ENCODE data around the gene SLC35D1. TPM values are rescaled to one million over a fixed set of nuclear protein-coding genes. Genes with fewer than 3 reads are reported as not detected.
"Not testable (repeated sequence)": the region's sequence is repeated elsewhere in the genome, so short reads cannot be mapped to it uniquely, and the experiment has no call there.

The SLC35D1 gene
- polyA plus RNA-seq, 1 experiment = 9.0 TPM

- peaks cover 2% of the 10 kb centered on the region for H3K36me3 ChIP-seq (ENCODE audit: control insufficient read depth, insufficient read depth, low read length)
- TF ChIP-seq CTCF (IDR thresholded peaks at IDR 0.05; ENCODE audit: insufficient read depth, low read depth, low read length) = no peak
- POLR2A ChIA-PET = no interaction called here
- no peak for DNase-seq (ENCODE audit: low read depth)
- H3K4me3 ChIP-seq (ENCODE audit: low read depth, low read length) = no peak overlapping the region
- no peaks in the 10 kb centered on the region for H3K27me3 ChIP-seq (ENCODE audit: control insufficient read depth, insufficient read depth, low read length)
- CTCF ChIA-PET = interaction anchor here (0.9 to 1.6 kb wide), 2 partner anchors 14 to 30 kb away, joined by 3 read pairs; no protein-coding TSS in a partner anchor
These were observed 72.3 kb downstream of the SLC35D1 start for GRCh38 chr1:66981679-66982078.

GRCh38 chr1:66980745-66981367 lies 73.1 kb downstream of the SLC35D1 start:
- H3K4me3 ChIP-seq (ENCODE audit: low read depth, low read length) = no peak overlapping the region
- no peaks in the 10 kb centered on the region for H3K27me3 ChIP-seq (ENCODE audit: control insufficient read depth, insufficient read depth, low read length)
- ChIA-PET POLR2A (no interaction called here), CTCF (interaction anchor here (0.9 to 1.6 kb wide), 3 partner anchors 15 to 167 kb away, joined by 3 read pairs; no protein-coding TSS in a partner anchor)
- H3K36me3 ChIP-seq (ENCODE audit: control insufficient read depth, insufficient read depth, low read length) = peaks cover 2% of the 10 kb centered on the region
- no peak for TF ChIP-seq CTCF (IDR thresholded peaks at IDR 0.05; ENCODE audit: insufficient read depth, low read depth, low read length)
- no peak for DNase-seq (ENCODE audit: low read depth)

GRCh38 chr1:66979621-66980020 lies 74.3 kb downstream of the SLC35D1 start:
- H3K36me3 ChIP-seq (ENCODE audit: control insufficient read depth, insufficient read depth, low read length); H3K4me3 ChIP-seq (ENCODE audit: low read depth, low read length); CTCF ChIA-PET; POLR2A ChIA-PET; H3K27me3 ChIP-seq (ENCODE audit: control insufficient read depth, insufficient read depth, low read length); DNase-seq (ENCODE audit: low read depth): not testable (repeated sequence)

GRCh38 chr1:66978201-66978600 lies 75.7 kb downstream of the SLC35D1 start:
- Histone ChIP-seq H3K36me3 (ENCODE audit: control insufficient read depth, insufficient read depth, low read length) (no peaks in the 10 kb centered on the region; the same call in none of the 2 replicates), H3K27me3 (ENCODE audit: control insufficient read depth, insufficient read depth, low read length) (no peaks in the 10 kb centered on the region), H3K4me3 (ENCODE audit: low read depth, low read length) (no peak overlapping the region)
- TF ChIP-seq CTCF (IDR thresholded peaks at IDR 0.05; ENCODE audit: insufficient read depth, low read depth, low read length) = no peak
- DNase-seq (ENCODE audit: low read depth) = no peak
- POLR2A ChIA-PET = no interaction called here
- CTCF ChIA-PET = interaction anchor here (0.8 to 1.2 kb wide), 2 partner anchors 12 to 171 kb away, joined by 3 to 5 read pairs; no protein-coding TSS in a partner anchor

- Histone ChIP-seq H3K27me3 (ENCODE audit: control insufficient read depth, insufficient read depth, low read length) (no peaks in the 10 kb centered on the region), H3K36me3 (ENCODE audit: control insufficient read depth, insufficient read depth, low read length) (0 out of 2 replicates have a peak, but pooled peaks cover 2% of the 10 kb centered on the region), H3K4me3 (ENCODE audit: low read depth, low read length) (no peak overlapping the region)
- ChIA-PET POLR2A (no interaction called here), CTCF (interaction anchor here (0.6 kb wide), 1 partner anchor 161 kb away, joined by 3 read pairs; no protein-coding TSS in a partner anchor)
- DNase-seq (ENCODE audit: low read depth) = no peak
- no peak for TF ChIP-seq CTCF (IDR thresholded peaks at IDR 0.05; ENCODE audit: insufficient read depth, low read depth, low read length)
These were observed 85.4 kb downstream of the SLC35D1 start for GRCh38 chr1:66968574-66968973.

- CTCF ChIA-PET; H3K4me3 ChIP-seq (ENCODE audit: low read depth, low read length); DNase-seq (ENCODE audit: low read depth); H3K27me3 ChIP-seq (ENCODE audit: control insufficient read depth, insufficient read depth, low read length); POLR2A ChIA-PET; H3K36me3 ChIP-seq (ENCODE audit: control insufficient read depth, insufficient read depth, low read length): not testable (repeated sequence)
These were observed 87.6 kb downstream of the SLC35D1 start for GRCh38 chr1:66966188-66966873.

All from BJ (cell line).